ENCODE measurements around the gene OBSCN.

GRCh38 chr1:228291906-228292608 is 84.2 kb downstream of the OBSCN start:
- TF ChIP-seq POLR2A (IDR thresholded peaks at IDR 0.05; ENCODE audit: low read depth, low read length), result no peak
- TF ChIP-seq, protein P1, sequence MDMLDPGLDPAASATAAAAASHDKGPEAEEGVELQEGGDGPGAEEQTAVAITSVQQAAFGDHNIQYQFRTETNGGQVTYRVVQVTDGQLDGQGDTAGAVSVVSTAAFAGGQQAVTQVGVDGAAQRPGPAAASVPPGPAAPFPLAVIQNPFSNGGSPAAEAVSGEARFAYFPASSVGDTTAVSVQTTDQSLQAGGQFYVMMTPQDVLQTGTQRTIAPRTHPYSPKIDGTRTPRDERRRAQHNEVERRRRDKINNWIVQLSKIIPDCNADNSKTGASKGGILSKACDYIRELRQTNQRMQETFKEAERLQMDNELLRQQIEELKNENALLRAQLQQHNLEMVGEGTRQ (IDR thresholded peaks at IDR 0.05; ENCODE audit: low read depth, low read length), result no peak
- TF ChIP-seq, protein P2, sequence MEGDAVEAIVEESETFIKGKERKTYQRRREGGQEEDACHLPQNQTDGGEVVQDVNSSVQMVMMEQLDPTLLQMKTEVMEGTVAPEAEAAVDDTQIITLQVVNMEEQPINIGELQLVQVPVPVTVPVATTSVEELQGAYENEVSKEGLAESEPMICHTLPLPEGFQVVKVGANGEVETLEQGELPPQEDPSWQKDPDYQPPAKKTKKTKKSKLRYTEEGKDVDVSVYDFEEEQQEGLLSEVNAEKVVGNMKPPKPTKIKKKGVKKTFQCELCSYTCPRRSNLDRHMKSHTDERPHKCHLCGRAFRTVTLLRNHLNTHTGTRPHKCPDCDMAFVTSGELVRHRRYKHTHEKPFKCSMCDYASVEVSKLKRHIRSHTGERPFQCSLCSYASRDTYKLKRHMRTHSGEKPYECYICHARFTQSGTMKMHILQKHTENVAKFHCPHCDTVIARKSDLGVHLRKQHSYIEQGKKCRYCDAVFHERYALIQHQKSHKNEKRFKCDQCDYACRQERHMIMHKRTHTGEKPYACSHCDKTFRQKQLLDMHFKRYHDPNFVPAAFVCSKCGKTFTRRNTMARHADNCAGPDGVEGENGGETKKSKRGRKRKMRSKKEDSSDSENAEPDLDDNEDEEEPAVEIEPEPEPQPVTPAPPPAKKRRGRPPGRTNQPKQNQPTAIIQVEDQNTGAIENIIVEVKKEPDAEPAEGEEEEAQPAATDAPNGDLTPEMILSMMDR (conservative IDR thresholded peaks at IDR 0.05; ENCODE audit: low read depth, low read length), result no peak
- TF ChIP-seq RCOR1 (IDR thresholded peaks at IDR 0.05; ENCODE audit: insufficient replicate concordance, low read length), result no peak
- TF ChIP-seq CEBPB (IDR thresholded peaks at IDR 0.05; ENCODE audit: low read depth, low read length), result no peak
